ENCODE results near the gene TMF1.

DNA sequence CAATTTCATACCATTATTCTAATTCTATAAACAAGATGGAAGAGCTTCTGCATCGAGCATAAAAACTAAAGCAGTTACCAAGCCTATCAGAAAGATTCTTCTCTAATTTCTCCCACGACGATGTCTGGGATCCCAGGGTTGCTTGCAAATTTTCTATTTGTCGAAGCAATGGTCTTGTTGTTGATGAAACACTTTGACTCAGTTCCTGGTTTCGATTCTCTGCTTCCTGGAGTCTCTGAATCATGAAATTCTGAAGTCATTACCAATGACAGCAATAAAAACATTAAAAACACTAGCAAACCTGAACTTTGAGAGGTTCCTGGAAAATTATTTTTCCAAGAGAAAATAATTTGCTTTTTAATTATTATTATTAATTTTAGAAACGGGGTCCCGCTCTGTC is 18.7 kb downstream of the TMF1 start:
- no peak for TF ChIP-seq EZH2 (IDR thresholded peaks at IDR 0.05; ENCODE audit: insufficient read depth, poor library complexity, severe bottlenecking)
- TF ChIP-seq EZH2phosphoT487 (IDR thresholded peaks at IDR 0.05; ENCODE audit: insufficient read depth, low read depth) = no peak
